Stomach (tissue), 9 donors: ENCODE results near the gene MDH1. TPM values are rescaled to one million over a fixed set of nuclear protein-coding genes. Genes with fewer than 3 reads are reported as not detected.

Experiments used
- DNase-seq, 2 donors: peaks; one replicate each; pipeline versions ENCODE4 v3.0.0 to v3.0.0-alpha.2; 2013 to 2019
- H3K27ac ChIP-seq, 5 donors: fragments of 200-600 bp in 4 of 5; sonication (generic) in 4 of 5; one replicate each; pipeline ENCODE4 v1.5.1; 2013 to 2019; ENCODE audit warnings: mild to moderate bottlenecking in 1 of 5, moderate library complexity in 1 of 5
- H3K27me3 ChIP-seq, 3 donors: fragments of 200-600 bp; sonication (generic); one replicate each; pipeline ENCODE4 v1.5.1; 2017 to 2019; ENCODE audit warnings: mixed run types in 1 of 3
- H3K36me3 ChIP-seq, 4 donors: fragments of 200-600 bp; sonication (generic); 1 replicate in 3 of 4; 2 replicates in 1 of 4; pipeline ENCODE4 v1.5.1; 2016 to 2019
- H3K4me1 ChIP-seq, 4 donors: fragments of 200-600 bp; sonication (generic); one replicate each; pipeline ENCODE4 v1.5.1; 2016 to 2019
- H3K4me3 ChIP-seq, 4 donors: fragments of 200-600 bp; sonication (generic) in 3 of 4; one replicate each; pipeline ENCODE4 v1.5.1; 2016 to 2019; ENCODE audit warnings: mild to moderate bottlenecking in 1 of 4
- H3K9me3 ChIP-seq, 4 donors: fragments of 200-600 bp; sonication (generic); one replicate each; pipeline ENCODE4 v1.5.1; 2016 to 2019
- EP300 ChIP-seq: sonication (generic); formaldehyde crosslinking; IDR thresholded peaks from one replicate; pipeline ENCODE4 v1.6.1; 2017; ENCODE audit warnings: antibody characterized with exemption
- POLR2A ChIP-seq, 4 donors: fragments of 450-650 bp; IDR thresholded peaks; one replicate each; pipeline ENCODE4 v1.6.1; 2016; ENCODE audit warnings: antibody characterized with exemption in 4 of 4, control low read depth in 2 of 4, mild to moderate bottlenecking in 1 of 4, moderate library complexity in 1 of 4
- POLR2AphosphoS5 ChIP-seq, 3 donors: sonication (generic); formaldehyde crosslinking; IDR thresholded peaks; one replicate each; pipeline ENCODE4 v1.6.1; 2016; ENCODE audit warnings: antibody characterized with exemption in 3 of 3
- WGBS, 5 donors: extraction: QIAGEN DNeasy Blood & Tissue Kit in 3 of 5; methylation state at CpG; one replicate each; pipeline versions ENCODE4 v1.1.5 to v1.1.7; 2013 to 2018; 5-methylcytosine and 5-hydroxymethylcytosine counted together
- intact Hi-C: fragments of 100-400 bp; cut with DNase I; formaldehyde crosslinking; loops from one replicate; pipeline ENCODE4 v1.15.1; 2023; ENCODE audit warnings: low total_unique reads
- polyA plus RNA-seq, 3 donors: library from polyadenylated mRNA; stranded (reverse); fragments of 200-250 nt; gene quantifications; one replicate each; pipeline ENCODE4 v1.2.3, GENCODE V29; 2013
- total RNA-seq, 5 donors: library from RNA; depleted of rRNA; stranded (reverse); fragments of >200 nt; gene quantifications; one replicate each; pipeline versions ENCODE4 v1.1.0 to v1.2.3, GENCODE V29; 2014 to 2016
- TF ChIP-seq, protein P1 (sequence below), 7 experiments: fragments of 450-650 bp in 4 of 7; fragments of 200-600 bp in 3 of 7; sonication (generic) in 3 of 7; IDR thresholded peaks; one replicate each; pipeline ENCODE4 v1.5.1; 2016 to 2019; ENCODE audit warnings: antibody characterized with exemption in 7 of 7, control low read depth in 2 of 7, mild to moderate bottlenecking in 1 of 7
- donor health status: healthy with polysubstance abuse.
- donor health status: Bipolar disorder and iron deficiency.
- donor health status: healthy.

MDH1 gene
- total and polyA plus RNA-seq, 8 donors = 34.2 to 326 (median 218) TPM

DNA sequence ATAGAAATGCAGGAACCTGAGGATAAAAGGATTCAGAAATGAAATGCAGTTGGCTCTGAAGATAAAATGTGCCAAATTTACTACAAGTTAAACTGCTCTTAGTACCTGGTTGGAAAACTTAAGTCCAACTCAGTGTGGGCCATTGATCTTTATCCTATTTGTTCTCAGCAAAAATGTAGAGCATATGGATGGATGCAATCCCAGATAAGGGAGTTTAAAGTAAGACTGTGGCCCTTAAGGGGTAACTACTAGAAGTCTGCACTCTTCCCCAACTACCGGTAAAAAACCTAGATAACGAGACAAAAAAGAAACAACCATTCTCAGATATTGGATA is 63.9 kb downstream of the MDH1 start:
- DNase-seq = no peak
- 73 to 82% (median 75%) methylated on average over 2 of the region's 2 CpGs for WGBS, 5 donors
- intact Hi-C loops = no loop called here

DNA sequence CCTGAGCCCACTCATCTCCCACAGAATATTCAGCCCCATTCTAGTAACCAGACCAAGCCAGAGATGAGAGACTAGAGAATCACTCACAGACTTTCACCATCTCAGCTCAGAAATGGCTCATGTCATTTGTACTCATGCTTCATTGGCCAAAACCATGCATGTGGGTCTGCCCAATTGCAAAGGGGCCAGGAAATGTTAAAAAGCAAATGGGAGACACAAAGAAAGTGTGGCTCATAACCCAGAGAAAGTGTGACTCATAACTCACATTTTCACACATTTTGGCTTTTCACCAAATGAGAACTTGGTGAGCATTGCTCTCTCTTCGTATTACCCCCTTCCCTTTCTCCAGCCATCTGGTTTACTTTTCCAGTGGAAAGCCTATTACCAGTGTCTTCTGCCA is 66.2 kb downstream of the MDH1 start:
- H3K36me3 ChIP-seq = no peaks in the 10 kb centered on the region
- intact Hi-C loops = no loop called here
- no peak for DNase-seq
- H3K9me3 ChIP-seq = no peaks in the 10 kb centered on the region
- TF ChIP-seq EP300 (no peak), POLR2A (IDR thresholded peaks at IDR 0.05) (no peak), POLR2AphosphoS5 (IDR thresholded peaks at IDR 0.05) (no peak)
- TF ChIP-seq, protein P1, sequence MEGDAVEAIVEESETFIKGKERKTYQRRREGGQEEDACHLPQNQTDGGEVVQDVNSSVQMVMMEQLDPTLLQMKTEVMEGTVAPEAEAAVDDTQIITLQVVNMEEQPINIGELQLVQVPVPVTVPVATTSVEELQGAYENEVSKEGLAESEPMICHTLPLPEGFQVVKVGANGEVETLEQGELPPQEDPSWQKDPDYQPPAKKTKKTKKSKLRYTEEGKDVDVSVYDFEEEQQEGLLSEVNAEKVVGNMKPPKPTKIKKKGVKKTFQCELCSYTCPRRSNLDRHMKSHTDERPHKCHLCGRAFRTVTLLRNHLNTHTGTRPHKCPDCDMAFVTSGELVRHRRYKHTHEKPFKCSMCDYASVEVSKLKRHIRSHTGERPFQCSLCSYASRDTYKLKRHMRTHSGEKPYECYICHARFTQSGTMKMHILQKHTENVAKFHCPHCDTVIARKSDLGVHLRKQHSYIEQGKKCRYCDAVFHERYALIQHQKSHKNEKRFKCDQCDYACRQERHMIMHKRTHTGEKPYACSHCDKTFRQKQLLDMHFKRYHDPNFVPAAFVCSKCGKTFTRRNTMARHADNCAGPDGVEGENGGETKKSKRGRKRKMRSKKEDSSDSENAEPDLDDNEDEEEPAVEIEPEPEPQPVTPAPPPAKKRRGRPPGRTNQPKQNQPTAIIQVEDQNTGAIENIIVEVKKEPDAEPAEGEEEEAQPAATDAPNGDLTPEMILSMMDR (IDR thresholded peaks at IDR 0.05) = no peak
- no peaks in the 10 kb centered on the region for H3K27me3 ChIP-seq
- no peaks in the 10 kb centered on the region for H3K4me1 ChIP-seq
- no peak overlapping the region for H3K4me3 ChIP-seq
- no peak overlapping the region for H3K27ac ChIP-seq
- WGBS, 5 donors = 71 to 95% (median 83%) methylated on average over 1 of the region's 1 CpG

More for the DNA sequence above, 63.9 kb downstream of the MDH1 start:
- TF ChIP-seq EP300 = no peak
- TF ChIP-seq, protein P1 (IDR thresholded peaks at IDR 0.05) = no peak
- TF ChIP-seq POLR2A (IDR thresholded peaks at IDR 0.05) = no peak
- no peak for TF ChIP-seq POLR2AphosphoS5 (IDR thresholded peaks at IDR 0.05)
- Histone ChIP-seq H3K36me3 (no peaks in the 10 kb centered on the region), H3K27me3 (no peaks in the 10 kb centered on the region), H3K4me3 (no peak overlapping the region), H3K4me1 (no peaks in the 10 kb centered on the region), H3K27ac (no peak overlapping the region), H3K9me3 (no peaks in the 10 kb centered on the region)

Other genes starting within 250 kb of the MDH1 start
- 10 to 100 TPM in 4 of 5 donors, 1 to 10 TPM in 1; 4.1 to 38.8 (median 14.9) TPM for gene WDPCP, start 486 bp upstream of the MDH1 start, total RNA-seq
- gene WDPCP, start 486 bp upstream of the MDH1 start, polyA plus RNA-seq = 1 to 10 TPM; 1.9 to 4.2 (median 2.4) TPM